ENCODE measurements around the gene RACGAP1. TPM values are rescaled to one million over a fixed set of nuclear protein-coding genes. Genes with fewer than 3 reads are reported as not detected.

RACGAP1 gene
- total and polyA plus RNA-seq, 2 experiments from 2014 or later = 19.0 to 52.8 TPM

- H3K27ac ChIP-seq (ENCODE audit: low read depth) = no peak overlapping the region
- peaks cover 13% of the 10 kb centered on the region for H3K4me1 ChIP-seq (ENCODE audit: insufficient read depth)
- no peak overlapping the region for H3K4me3 ChIP-seq
- no peak overlapping the region for H3K4me2 ChIP-seq
- Mint-ChIP-seq H3K36me3 (ENCODE audit: low read depth) (no peaks in the 10 kb centered on the region), H3K4me1 (peaks cover 30% of the 10 kb centered on the region), H3K9me3 (no peaks in the 10 kb centered on the region), H3K27me3 (ENCODE audit: insufficient read depth, low read depth, poor library complexity) (peaks cover 7% of the 10 kb centered on the region), H3K27ac (no peak overlapping the region), H3K4me3 (no peak overlapping the region)
- TF ChIP-seq ZNF331 (CRISPR knock-in tag; IDR thresholded peaks at IDR 0.05; ENCODE audit: low read depth) (no peak), CREB1 (CRISPR knock-in tag; IDR thresholded peaks at IDR 0.05; ENCODE audit: low read depth) (no peak), ZNF114 (CRISPR knock-in tag; IDR thresholded peaks at IDR 0.05) (no peak), EZH2phosphoT487 (IDR thresholded peaks at IDR 0.05; ENCODE audit: unreplicated experiment) (no peak), JUNB (IDR thresholded peaks at IDR 0.05; ENCODE audit: unreplicated experiment) (no peak), EZH2 (IDR thresholded peaks at IDR 0.05; ENCODE audit: low read depth, unreplicated experiment) (no peak), NANOG (IDR thresholded peaks at IDR 0.05; ENCODE audit: borderline replicate concordance) (no peak), STAT1 (IDR thresholded peaks at IDR 0.05; ENCODE audit: unreplicated experiment) (no peak), ETS1 (IDR thresholded peaks at IDR 0.05) (no peak), POLR2AphosphoS5 (IDR thresholded peaks at IDR 0.05; ENCODE audit: low read depth) (no peak)
- TF ChIP-seq, protein P1, sequence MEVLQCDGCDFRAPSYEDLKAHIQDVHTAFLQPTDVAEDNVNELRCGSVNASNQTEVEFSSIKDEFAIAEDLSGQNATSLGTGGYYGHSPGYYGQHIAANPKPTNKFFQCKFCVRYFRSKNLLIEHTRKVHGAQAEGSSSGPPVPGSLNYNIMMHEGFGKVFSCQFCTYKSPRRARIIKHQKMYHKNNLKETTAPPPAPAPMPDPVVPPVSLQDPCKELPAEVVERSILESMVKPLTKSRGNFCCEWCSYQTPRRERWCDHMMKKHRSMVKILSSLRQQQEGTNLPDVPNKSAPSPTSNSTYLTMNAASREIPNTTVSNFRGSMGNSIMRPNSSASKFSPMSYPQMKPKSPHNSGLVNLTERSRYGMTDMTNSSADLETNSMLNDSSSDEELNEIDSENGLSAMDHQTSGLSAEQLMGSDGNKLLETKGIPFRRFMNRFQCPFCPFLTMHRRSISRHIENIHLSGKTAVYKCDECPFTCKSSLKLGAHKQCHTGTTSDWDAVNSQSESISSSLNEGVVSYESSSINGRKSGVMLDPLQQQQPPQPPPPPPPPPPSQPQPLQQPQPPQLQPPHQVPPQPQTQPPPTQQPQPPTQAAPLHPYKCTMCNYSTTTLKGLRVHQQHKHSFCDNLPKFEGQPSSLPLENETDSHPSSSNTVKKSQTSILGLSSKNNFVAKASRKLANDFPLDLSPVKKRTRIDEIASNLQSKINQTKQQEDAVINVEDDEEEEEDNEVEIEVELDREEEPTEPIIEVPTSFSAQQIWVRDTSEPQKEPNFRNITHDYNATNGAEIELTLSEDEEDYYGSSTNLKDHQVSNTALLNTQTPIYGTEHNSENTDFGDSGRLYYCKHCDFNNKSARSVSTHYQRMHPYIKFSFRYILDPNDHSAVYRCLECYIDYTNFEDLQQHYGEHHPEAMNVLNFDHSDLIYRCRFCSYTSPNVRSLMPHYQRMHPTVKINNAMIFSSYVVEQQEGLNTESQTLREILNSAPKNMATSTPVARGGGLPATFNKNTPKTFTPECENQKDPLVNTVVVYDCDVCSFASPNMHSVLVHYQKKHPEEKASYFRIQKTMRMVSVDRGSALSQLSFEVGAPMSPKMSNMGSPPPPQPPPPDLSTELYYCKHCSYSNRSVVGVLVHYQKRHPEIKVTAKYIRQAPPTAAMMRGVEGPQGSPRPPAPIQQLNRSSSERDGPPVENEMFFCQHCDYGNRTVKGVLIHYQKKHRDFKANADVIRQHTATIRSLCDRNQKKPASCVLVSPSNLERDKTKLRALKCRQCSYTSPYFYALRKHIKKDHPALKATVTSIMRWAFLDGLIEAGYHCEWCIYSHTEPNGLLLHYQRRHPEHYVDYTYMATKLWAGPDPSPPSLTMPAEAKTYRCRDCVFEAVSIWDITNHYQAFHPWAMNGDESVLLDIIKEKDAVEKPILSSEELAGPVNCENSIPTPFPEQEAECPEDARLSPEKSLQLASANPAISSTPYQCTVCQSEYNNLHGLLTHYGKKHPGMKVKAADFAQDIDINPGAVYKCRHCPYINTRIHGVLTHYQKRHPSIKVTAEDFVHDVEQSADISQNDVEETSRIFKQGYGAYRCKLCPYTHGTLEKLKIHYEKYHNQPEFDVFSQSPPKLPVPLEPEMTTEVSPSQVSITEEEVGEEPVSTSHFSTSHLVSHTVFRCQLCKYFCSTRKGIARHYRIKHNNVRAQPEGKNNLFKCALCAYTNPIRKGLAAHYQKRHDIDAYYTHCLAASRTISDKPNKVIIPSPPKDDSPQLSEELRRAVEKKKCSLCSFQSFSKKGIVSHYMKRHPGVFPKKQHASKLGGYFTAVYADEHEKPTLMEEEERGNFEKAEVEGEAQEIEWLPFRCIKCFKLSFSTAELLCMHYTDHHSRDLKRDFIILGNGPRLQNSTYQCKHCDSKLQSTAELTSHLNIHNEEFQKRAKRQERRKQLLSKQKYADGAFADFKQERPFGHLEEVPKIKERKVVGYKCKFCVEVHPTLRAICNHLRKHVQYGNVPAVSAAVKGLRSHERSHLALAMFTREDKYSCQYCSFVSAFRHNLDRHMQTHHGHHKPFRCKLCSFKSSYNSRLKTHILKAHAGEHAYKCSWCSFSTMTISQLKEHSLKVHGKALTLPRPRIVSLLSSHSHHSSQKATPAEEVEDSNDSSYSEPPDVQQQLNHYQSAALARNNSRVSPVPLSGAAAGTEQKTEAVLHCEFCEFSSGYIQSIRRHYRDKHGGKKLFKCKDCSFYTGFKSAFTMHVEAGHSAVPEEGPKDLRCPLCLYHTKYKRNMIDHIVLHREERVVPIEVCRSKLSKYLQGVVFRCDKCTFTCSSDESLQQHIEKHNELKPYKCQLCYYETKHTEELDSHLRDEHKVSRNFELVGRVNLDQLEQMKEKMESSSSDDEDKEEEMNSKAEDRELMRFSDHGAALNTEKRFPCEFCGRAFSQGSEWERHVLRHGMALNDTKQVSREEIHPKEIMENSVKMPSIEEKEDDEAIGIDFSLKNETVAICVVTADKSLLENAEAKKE (CRISPR knock-in tag; IDR thresholded peaks at IDR 0.05) = no peak
- TF ChIP-seq, protein P2, sequence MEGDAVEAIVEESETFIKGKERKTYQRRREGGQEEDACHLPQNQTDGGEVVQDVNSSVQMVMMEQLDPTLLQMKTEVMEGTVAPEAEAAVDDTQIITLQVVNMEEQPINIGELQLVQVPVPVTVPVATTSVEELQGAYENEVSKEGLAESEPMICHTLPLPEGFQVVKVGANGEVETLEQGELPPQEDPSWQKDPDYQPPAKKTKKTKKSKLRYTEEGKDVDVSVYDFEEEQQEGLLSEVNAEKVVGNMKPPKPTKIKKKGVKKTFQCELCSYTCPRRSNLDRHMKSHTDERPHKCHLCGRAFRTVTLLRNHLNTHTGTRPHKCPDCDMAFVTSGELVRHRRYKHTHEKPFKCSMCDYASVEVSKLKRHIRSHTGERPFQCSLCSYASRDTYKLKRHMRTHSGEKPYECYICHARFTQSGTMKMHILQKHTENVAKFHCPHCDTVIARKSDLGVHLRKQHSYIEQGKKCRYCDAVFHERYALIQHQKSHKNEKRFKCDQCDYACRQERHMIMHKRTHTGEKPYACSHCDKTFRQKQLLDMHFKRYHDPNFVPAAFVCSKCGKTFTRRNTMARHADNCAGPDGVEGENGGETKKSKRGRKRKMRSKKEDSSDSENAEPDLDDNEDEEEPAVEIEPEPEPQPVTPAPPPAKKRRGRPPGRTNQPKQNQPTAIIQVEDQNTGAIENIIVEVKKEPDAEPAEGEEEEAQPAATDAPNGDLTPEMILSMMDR (conservative IDR thresholded peaks at IDR 0.05; ENCODE audit: low read depth in 2 of 2) = no peak
- no peaks in the 10 kb centered on the region for H3K9me2 ChIP-seq (ENCODE audit: insufficient read depth)
- DNase-seq (ENCODE audit: low spot score) (no peak), ATAC-seq (no peak; the same call in 2 of the 3 replicates)
- no peaks in the 10 kb centered on the region for H3K36me3 ChIP-seq (ENCODE audit: insufficient read depth)
- no peak overlapping the region for H2AFZ ChIP-seq
- no peaks in the 10 kb centered on the region for H4K20me1 ChIP-seq (replicated peaks; ENCODE audit: insufficient read depth)
- no peaks in the 10 kb centered on the region for H3K79me2 ChIP-seq (replicated peaks; ENCODE audit: insufficient read depth)
- no peaks in the 10 kb centered on the region for H3K27me3 ChIP-seq (ENCODE audit: insufficient read depth)
- H3F3A ChIP-seq (replicated peaks; ENCODE audit: low read depth) = no peaks in the 10 kb centered on the region
These were observed 46.2 kb downstream of the RACGAP1 start for GRCh38 chr12:49979016-49979586.

Data from GM23338 (cell line).